Hepatocyte (in vitro differentiated cells): ENCODE results near the gene PRPF6. TPM values are rescaled to one million over a fixed set of nuclear protein-coding genes. Genes with fewer than 3 reads are reported as not detected.

Source experiments
- DNase-seq: peaks from one replicate; pipeline ENCODE4 v3.0.0-alpha.2; 2016; ENCODE audit warnings: low spot score
- H2AFZ ChIP-seq: fragments of 200-600 bp; sonication (generic); 2 replicates; pipeline ENCODE4 v1.6.0; 2016; ENCODE audit warnings: antibody characterized with exemption, mild to moderate bottlenecking
- H3K27ac ChIP-seq: fragments of 200-600 bp; sonication (generic); 2 replicates; pipeline ENCODE4 v1.5.1; 2016; ENCODE audit warnings: mild to moderate bottlenecking
- H3K27me3 ChIP-seq: fragments of 200-600 bp; sonication (generic); 2 replicates; pipeline ENCODE4 v1.6.1; 2016
- H3K36me3 ChIP-seq: fragments of 200-600 bp; sonication (generic); replicated peaks from 2 replicates; pipeline ENCODE4 v1.5.1; 2016; ENCODE audit warnings: low read depth; ENCODE audit not compliant: insufficient read depth
- H3K4me1 ChIP-seq: fragments of 200-600 bp; sonication (generic); 2 replicates; pipeline ENCODE4 v1.5.1; 2016; ENCODE audit warnings: mild to moderate bottlenecking, moderate library complexity; ENCODE audit not compliant: insufficient read depth
- H3K4me2 ChIP-seq: fragments of 200-600 bp; sonication (generic); 2 replicates; pipeline ENCODE4 v1.6.0; 2016
- H3K4me3 ChIP-seq: fragments of 200-600 bp; sonication (generic); 2 replicates; pipeline ENCODE4 v1.5.1; 2016; ENCODE audit warnings: mild to moderate bottlenecking
- H3K79me2 ChIP-seq: fragments of 200-600 bp; sonication (generic); 2 replicates; pipeline ENCODE4 v1.6.0; 2017; ENCODE audit warnings: mild to moderate bottlenecking
- H3K9me2 ChIP-seq: fragments of 200-600 bp; sonication (generic); replicated peaks from 2 replicates; pipeline ENCODE4 v1.6.0; 2017; ENCODE audit warnings: mild to moderate bottlenecking; ENCODE audit not compliant: insufficient read depth
- H3K9me3 ChIP-seq: fragments of 200-600 bp; sonication (generic); 2 replicates; pipeline ENCODE4 v1.5.1; 2016; ENCODE audit warnings: low read depth, mild to moderate bottlenecking
- H4K20me1 ChIP-seq: fragments of 200-600 bp; sonication (generic); 2 replicates; pipeline ENCODE4 v1.6.0; 2016; ENCODE audit warnings: mild to moderate bottlenecking; ENCODE audit not compliant: insufficient read depth, poor library complexity, severe bottlenecking
- CTCF ChIP-seq: fragments of 200-600 bp; sonication (generic); IDR thresholded peaks from 2 replicates; pipeline ENCODE4 v1.5.1; 2016; ENCODE audit warnings: antibody characterized with exemption, mild to moderate bottlenecking; ENCODE audit not compliant: poor library complexity
- EZH2 ChIP-seq: fragments of 200-600 bp; sonication (generic); IDR thresholded peaks from 2 replicates; pipeline ENCODE4 v1.6.1; 2016; ENCODE audit warnings: antibody characterized with exemption, mild to moderate bottlenecking, borderline replicate concordance
- EZH2phosphoT487 ChIP-seq: fragments of 200-600 bp; sonication (generic); IDR thresholded peaks from one replicate; pipeline ENCODE4 v1.6.1; 2018; ENCODE audit warnings: antibody characterized with exemption, mild to moderate bottlenecking, low read depth, moderate library complexity; ENCODE audit not compliant: unreplicated experiment, severe bottlenecking
- WGBS: methylation state at CpG from one replicate; pipeline ENCODE4 v1.1.6; 2016; ENCODE audit warnings: low lambda C conversion rate; ENCODE audit errors: missing lambda C conversion rate; 5-methylcytosine and 5-hydroxymethylcytosine counted together
- polyA plus RNA-seq: library from polyadenylated mRNA; unstranded; fragments of >200 nt; fragmentation: Nextera tagmentation; extraction: Ambion mirVana; gene quantifications from 2 replicates; pipeline ENCODE4 v1.2.1, GENCODE V29; 2016
- total RNA-seq: library from RNA; depleted of rRNA; stranded (reverse); fragments of >200 nt; gene quantifications from 2 replicates; pipeline ENCODE4 v1.2.3, GENCODE V29; 2014

The PRPF6 gene
- total and polyA plus RNA-seq, 2 experiments from 2014 or later: 37.3 to 41.3 TPM

GRCh38 chr20:63939061-63939935, 41.6 kb upstream of the PRPF6 start:
- no peaks in the 10 kb centered on the region for H3K27me3 ChIP-seq
- no peaks in the 10 kb centered on the region for H3K9me3 ChIP-seq
- no peak overlapping the region for H3K4me3 ChIP-seq
- H3K4me1 ChIP-seq: no peaks in the 10 kb centered on the region
- no peaks in the 10 kb centered on the region for H3K9me2 ChIP-seq
- H3K27ac ChIP-seq: no peak overlapping the region
- TF ChIP-seq EZH2phosphoT487: no peak
- no peak for TF ChIP-seq CTCF
- no peak for TF ChIP-seq EZH2
- H4K20me1 ChIP-seq: peaks cover 12% of the 10 kb centered on the region
- no peak for DNase-seq
- H3K36me3 ChIP-seq: no peaks in the 10 kb centered on the region
- 82% methylated on average over 8 of the region's 33 CpGs for WGBS
- no peak overlapping the region for H3K4me2 ChIP-seq
- H2AFZ ChIP-seq: no peak overlapping the region
- H3K79me2 ChIP-seq: peaks cover 9% of the 10 kb centered on the region

DNA sequence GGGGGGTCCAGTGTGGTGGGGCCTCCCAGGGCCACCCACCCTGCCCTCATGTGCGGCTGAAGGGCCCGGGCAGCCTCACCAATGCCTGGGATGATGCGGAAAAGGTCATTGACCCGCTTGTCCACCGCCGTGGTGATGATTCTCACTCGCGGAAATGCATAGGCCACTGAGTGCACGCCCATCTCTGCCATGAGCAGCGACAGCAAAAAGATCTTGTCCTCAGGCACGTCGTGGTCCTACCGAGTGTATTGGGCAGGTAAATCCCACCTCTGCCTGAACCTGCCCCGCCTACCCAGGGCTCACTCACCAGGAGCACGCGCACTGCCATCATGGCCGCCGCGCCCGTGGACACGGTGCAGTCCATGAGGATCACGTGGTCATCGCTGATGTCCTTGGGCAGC, 40.9 kb upstream of the PRPF6 start:
- peaks cover 16% of the 10 kb centered on the region for H4K20me1 ChIP-seq

DNA sequence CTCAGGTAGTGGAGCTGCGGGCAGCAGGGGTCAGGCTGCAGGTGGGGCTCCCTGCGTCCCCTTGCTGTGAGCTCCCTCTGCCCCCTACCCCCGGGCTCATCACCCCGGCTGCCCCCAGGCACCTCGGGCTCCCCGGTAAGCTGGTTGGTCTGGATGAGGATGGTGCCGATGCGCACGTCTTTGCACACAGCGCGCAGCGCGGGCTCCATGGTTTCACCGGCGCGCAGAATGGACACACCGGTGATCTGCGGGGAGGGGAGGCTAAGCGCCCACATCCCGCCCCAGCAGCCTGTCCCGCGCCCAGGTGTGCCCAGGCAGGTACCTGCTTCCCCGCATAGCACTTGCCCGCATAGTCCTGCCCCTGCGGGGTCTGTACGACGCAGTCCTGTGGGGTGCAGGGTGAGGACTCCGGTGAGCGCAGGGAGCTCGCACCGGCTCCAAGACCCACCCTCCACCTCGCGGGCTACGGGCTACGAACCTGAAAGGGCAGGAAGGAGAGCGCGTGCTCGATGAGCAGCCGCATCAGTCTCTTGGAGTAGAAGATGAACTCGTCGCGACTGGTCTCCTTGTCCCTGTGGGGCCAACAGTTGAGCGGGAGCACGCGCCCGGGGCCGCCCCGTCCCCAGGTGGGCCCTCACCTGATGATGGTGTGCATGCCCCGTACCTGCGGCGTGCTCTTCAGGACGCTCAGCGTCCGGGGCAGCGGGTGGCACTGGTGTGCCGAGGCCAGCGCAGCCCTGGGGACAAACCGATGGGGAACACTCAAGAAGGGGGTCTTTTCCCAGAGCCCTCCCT, 40.3 kb upstream of the PRPF6 start:
- Histone ChIP-seq H3K27ac (no peak overlapping the region), H3K27me3 (no peaks in the 10 kb centered on the region), H3K9me2 (no peaks in the 10 kb centered on the region), H3K36me3 (no peaks in the 10 kb centered on the region), H3K4me2 (no peak overlapping the region), H3K79me2 (peaks cover 20% of the 10 kb centered on the region), H3K4me3 (no peak overlapping the region), H3K9me3 (no peaks in the 10 kb centered on the region), H2AFZ (no peak overlapping the region), H3K4me1 (no peaks in the 10 kb centered on the region), H4K20me1 (peaks cover 21% of the 10 kb centered on the region)
- DNase-seq: no peak
- TF ChIP-seq CTCF (no peak), EZH2phosphoT487 (no peak), EZH2 (no peak)
- 97% methylated on average over 35 of the region's 58 CpGs for WGBS

More for the DNA sequence above, 40.9 kb upstream of the PRPF6 start:
- H2AFZ ChIP-seq: no peak overlapping the region
- no peaks in the 10 kb centered on the region for H3K4me1 ChIP-seq
- H3K4me3 ChIP-seq: no peak overlapping the region
- DNase-seq: no peak
- H3K27me3 ChIP-seq: no peaks in the 10 kb centered on the region
- no peak overlapping the region for H3K27ac ChIP-seq
- H3K79me2 ChIP-seq: peaks cover 14% of the 10 kb centered on the region
- no peaks in the 10 kb centered on the region for H3K36me3 ChIP-seq
- no peaks in the 10 kb centered on the region for H3K9me2 ChIP-seq
- no peak for TF ChIP-seq CTCF
- TF ChIP-seq EZH2: no peak
- no peak for TF ChIP-seq EZH2phosphoT487
- WGBS: 99% methylated on average over 14 of the region's 23 CpGs
- H3K9me3 ChIP-seq: no peaks in the 10 kb centered on the region
- no peak overlapping the region for H3K4me2 ChIP-seq
